Left renal cortex interstitium (tissue), 4 donors: ENCODE measurements around the gene APRT. TPM values are rescaled to one million over a fixed set of nuclear protein-coding genes. Genes with fewer than 3 reads are reported as not detected.

ENCODE experiments used
- DNase-seq, 4 donors: peaks; one replicate each; pipeline ENCODE4 v3.0.0-alpha.2; 2013; ENCODE audit warnings: low read depth in 4 of 4, low spot score in 2 of 4, missing footprints in 1 of 4
- polyA plus RNA-seq, 4 donors: library from polyadenylated mRNA; unstranded; fragments of 120-200 nt; gene quantifications; one replicate each; pipeline ENCODE4 v1.2.1, GENCODE V29; 2013; ENCODE audit not compliant: insufficient read length in 4 of 4

APRT gene
- polyA plus RNA-seq, 4 donors: 74.9 to 122 (median 104) TPM

- no peak for DNase-seq
Measured at GRCh38 chr16:88842806-88843205, 31.1 kb upstream of the APRT start.

GRCh38 chr16:88842308-88842756 is 30.6 kb upstream of the APRT start:
- DNase-seq: no peak

GRCh38 chr16:88841521-88842307 is 30.0 kb upstream of the APRT start:
- DNase-seq: no peak

- no peak for DNase-seq
Measured at GRCh38 chr16:88840600-88841215, 29.0 kb upstream of the APRT start.

- no peak for DNase-seq
Measured at GRCh38 chr16:88839745-88840599, 28.2 kb upstream of the APRT start.

GRCh38 chr16:88839026-88839529 is 27.4 kb upstream of the APRT start:
- DNase-seq: no peak

GRCh38 chr16:88838566-88838965 is 26.8 kb upstream of the APRT start:
- DNase-seq: no peak

- DNase-seq: no peak
Measured at GRCh38 chr16:88837806-88838205, 26.1 kb upstream of the APRT start.

- no peak for DNase-seq
Measured at GRCh38 chr16:88836791-88837190, 25.1 kb upstream of the APRT start.

GRCh38 chr16:88835818-88836217 is 24.1 kb upstream of the APRT start:
- DNase-seq: no peak

GRCh38 chr16:88835383-88835782 is 23.7 kb upstream of the APRT start:
- no peak for DNase-seq

- no peak for DNase-seq
Measured at GRCh38 chr16:88834670-88835069, 22.9 kb upstream of the APRT start.

- DNase-seq: no peak
Measured at GRCh38 chr16:88833086-88833485, 21.4 kb upstream of the APRT start.

GRCh38 chr16:88831838-88832237 is 20.1 kb upstream of the APRT start:
- DNase-seq: no peak

- no peak for DNase-seq
Measured at GRCh38 chr16:88830783-88831182, 19.1 kb upstream of the APRT start.

- DNase-seq: peak in 2 of 4 donors; percentile 58 to 63
Measured at GRCh38 chr16:88830258-88830657, 18.5 kb upstream of the APRT start.

GRCh38 chr16:88828711-88829110 is 17.0 kb upstream of the APRT start:
- no peak for DNase-seq

- DNase-seq: no peak
Measured at GRCh38 chr16:88827727-88828126, 16.0 kb upstream of the APRT start.

- no peak for DNase-seq
Measured at GRCh38 chr16:88826070-88826840, 14.5 kb upstream of the APRT start.

GRCh38 chr16:88825146-88825545 is 13.4 kb upstream of the APRT start:
- no peak for DNase-seq
